ENCODE measurements around the gene ADSS2. TPM values are rescaled to one million over a fixed set of nuclear protein-coding genes. Genes with fewer than 3 reads are reported as not detected.
"Not testable (repeated sequence)": the region's sequence is repeated elsewhere in the genome, so short reads cannot be mapped to it uniquely, and the experiment has no call there.

Gene ADSS2
- total RNA-seq, 1 donor from 2014 or later: 53.9 TPM

- peaks cover 15% of the 10 kb centered on the region for H3K4me1 Mint-ChIP-seq (ENCODE audit: low read depth, unreplicated experiment)
- peaks cover 2% of the 10 kb centered on the region for H3K9me3 Mint-ChIP-seq (ENCODE audit: unreplicated experiment)
- no peaks in the 10 kb centered on the region for H3K9me3 ChIP-seq (ENCODE audit: insufficient read depth, low read depth, low read length)
- H3K9ac ChIP-seq (ENCODE audit: low read length): no peak overlapping the region
- H3K27ac Mint-ChIP-seq (ENCODE audit: unreplicated experiment): no peak overlapping the region
- H3K27me3 Mint-ChIP-seq (ENCODE audit: low read depth, unreplicated experiment): peaks cover 4% of the 10 kb centered on the region
- H3K79me2 ChIP-seq (ENCODE audit: insufficient read depth, low read length): no peaks in the 10 kb centered on the region
- no peak overlapping the region for H3K4me3 Mint-ChIP-seq (ENCODE audit: unreplicated experiment)
- no peak overlapping the region for H3K4me2 ChIP-seq (ENCODE audit: low read length)
- H3K36me3 ChIP-seq (ENCODE audit: insufficient read depth, low read length): no peaks in the 10 kb centered on the region
- FAIRE-seq (no peak), DNase-seq (ENCODE audit: low read depth) (no peak)
- H3K27me3 ChIP-seq (ENCODE audit: insufficient read depth, low read length): no peaks in the 10 kb centered on the region
- H4K20me1 ChIP-seq (ENCODE audit: insufficient read depth, low read length): no peaks in the 10 kb centered on the region
- no peaks in the 10 kb centered on the region for H3K36me3 Mint-ChIP-seq (ENCODE audit: low read depth, unreplicated experiment)
- no peak for TF ChIP-seq EZH2 (IDR thresholded peaks at IDR 0.05; ENCODE audit: insufficient read depth, low read length)
- no peak for TF ChIP-seq CTCF (IDR thresholded peaks at IDR 0.05; ENCODE audit: insufficient read depth, low read depth, low read length)
- H3K27ac ChIP-seq (ENCODE audit: low read depth, low read length): no peak overlapping the region
- H3K4me3 ChIP-seq (ENCODE audit: insufficient read depth, low read depth, low read length): no peak overlapping the region
- no peaks in the 10 kb centered on the region for H3K4me1 ChIP-seq (ENCODE audit: insufficient read depth, low read length)
- H2AFZ ChIP-seq (ENCODE audit: low read depth, low read length): no peak overlapping the region
Measured at GRCh38 chr1:244367399-244368114, 84.2 kb downstream of the ADSS2 start.

GRCh38 chr1:244365809-244366208, 85.9 kb downstream of the ADSS2 start:
- Mint-ChIP-seq H3K4me3 (ENCODE audit: unreplicated experiment) (no peak overlapping the region), H3K4me1 (ENCODE audit: low read depth, unreplicated experiment) (peaks cover 9% of the 10 kb centered on the region), H3K27me3 (ENCODE audit: low read depth, unreplicated experiment) (peaks cover 4% of the 10 kb centered on the region), H3K27ac (ENCODE audit: unreplicated experiment) (no peak overlapping the region), H3K9me3 (ENCODE audit: unreplicated experiment) (peaks cover 2% of the 10 kb centered on the region), H3K36me3 (ENCODE audit: low read depth, unreplicated experiment) (no peaks in the 10 kb centered on the region)
- DNase-seq (ENCODE audit: low read depth) (no peak), FAIRE-seq (no peak)
- H3K9ac ChIP-seq (ENCODE audit: low read length): no peak overlapping the region
- H3K9me3 ChIP-seq (ENCODE audit: insufficient read depth, low read depth, low read length): no peaks in the 10 kb centered on the region
- no peak overlapping the region for H2AFZ ChIP-seq (ENCODE audit: low read depth, low read length)
- no peak overlapping the region for H3K27ac ChIP-seq (ENCODE audit: low read depth, low read length)
- peaks cover 17% of the 10 kb centered on the region for H3K4me1 ChIP-seq (ENCODE audit: insufficient read depth, low read length)
- TF ChIP-seq CTCF (IDR thresholded peaks at IDR 0.05; ENCODE audit: insufficient read depth, low read depth, low read length) (no peak), EZH2 (IDR thresholded peaks at IDR 0.05; ENCODE audit: insufficient read depth, low read length) (no peak)
- no peaks in the 10 kb centered on the region for H4K20me1 ChIP-seq (ENCODE audit: insufficient read depth, low read length)
- H3K4me3 ChIP-seq (ENCODE audit: insufficient read depth, low read depth, low read length): no peak overlapping the region
- no peaks in the 10 kb centered on the region for H3K36me3 ChIP-seq (ENCODE audit: insufficient read depth, low read length)
- no peak overlapping the region for H3K4me2 ChIP-seq (ENCODE audit: low read length)
- no peaks in the 10 kb centered on the region for H3K79me2 ChIP-seq (ENCODE audit: insufficient read depth, low read length)
- H3K27me3 ChIP-seq (ENCODE audit: insufficient read depth, low read length): no peaks in the 10 kb centered on the region

- H3K9me3 Mint-ChIP-seq (ENCODE audit: unreplicated experiment); H3K27ac ChIP-seq (ENCODE audit: low read depth, low read length); H3K4me1 Mint-ChIP-seq (ENCODE audit: low read depth, unreplicated experiment); FAIRE-seq; H3K4me3 Mint-ChIP-seq (ENCODE audit: unreplicated experiment); H3K4me3 ChIP-seq (ENCODE audit: insufficient read depth, low read depth, low read length); H3K36me3 ChIP-seq (ENCODE audit: insufficient read depth, low read length); H3K79me2 ChIP-seq (ENCODE audit: insufficient read depth, low read length); H2AFZ ChIP-seq (ENCODE audit: low read depth, low read length); H3K9me3 ChIP-seq (ENCODE audit: insufficient read depth, low read depth, low read length); H3K4me2 ChIP-seq (ENCODE audit: low read length); DNase-seq (ENCODE audit: low read depth); H3K27me3 Mint-ChIP-seq (ENCODE audit: low read depth, unreplicated experiment); H4K20me1 ChIP-seq (ENCODE audit: insufficient read depth, low read length); H3K27ac Mint-ChIP-seq (ENCODE audit: unreplicated experiment); H3K36me3 Mint-ChIP-seq (ENCODE audit: low read depth, unreplicated experiment); H3K27me3 ChIP-seq (ENCODE audit: insufficient read depth, low read length); H3K9ac ChIP-seq (ENCODE audit: low read length): not testable (repeated sequence)
- peaks cover 17% of the 10 kb centered on the region for H3K4me1 ChIP-seq (ENCODE audit: insufficient read depth, low read length)
Measured at GRCh38 chr1:244365262-244365661, 86.4 kb downstream of the ADSS2 start.

All from astrocyte (in vitro differentiated cells and primary cell).